ENCODE data around the gene KAT7. TPM values are rescaled to one million over a fixed set of nuclear protein-coding genes. Genes with fewer than 3 reads are reported as not detected.

KAT7 gene
- polyA plus RNA-seq, 1 of the 3 experiments (the other 2 are of a cell fraction): 20.2 TPM

- Histone ChIP-seq H3K9me2 (no peaks in the 10 kb centered on the region), H3K9ac (no peak overlapping the region), H3K4me3 (ENCODE audit: low read depth in 2 of 2, low read length in 1 of 2) (no peak overlapping the region), H3F3A (replicated peaks; ENCODE audit: insufficient read depth) (no peaks in the 10 kb centered on the region), H3K27me3 (ENCODE audit: insufficient read depth) (no peaks in the 10 kb centered on the region), H3K4me1 (ENCODE audit: control insufficient read depth in 1 of 2, insufficient read depth in 2 of 2, low read depth in 1 of 2, low read length in 1 of 2) (peaks cover 0 to 7% of the 10 kb centered on the region in 2 experiments; a peak in 1 of 4 replicates), H3K79me2 (ENCODE audit: insufficient read depth) (no peaks in the 10 kb centered on the region), H3K4me2 (no peak overlapping the region), H3K9me3 (no peaks in the 10 kb centered on the region), H4K20me1 (ENCODE audit: insufficient read depth) (no peaks in the 10 kb centered on the region), H3K27ac (ENCODE audit: low read depth in 2 of 2, low read length in 1 of 2) (no peak overlapping the region; a peak in 1 of 4 replicates), H2AFZ (ENCODE audit: low read depth) (no peak overlapping the region), H3K36me3 (replicated peaks in 1 of 2; ENCODE audit: control insufficient read depth in 1 of 2, insufficient read depth in 2 of 2, low read length in 1 of 2) (no peaks in the 10 kb centered on the region)
- ChIA-PET CTCF (interaction anchor here (1.1 to 1.4 kb wide), 3 partner anchors 18 to 203 kb away, joined by 3 to 5 read pairs (median 3); partner anchors contain the start of gene SLC35B1), POLR2A (no interaction called here)
- TF ChIP-seq NFIC (IDR thresholded peaks at IDR 0.05; ENCODE audit: borderline replicate concordance) (no peak), REST (IDR thresholded peaks at IDR 0.05; ENCODE audit: low read depth, low read length) (no peak)
- no peak for DNase-seq
- 55% methylated on average over 3 of the region's 3 CpGs for WGBS (ENCODE audit: low lambda C conversion rate)
Observed at GRCh38 chr17:49759203-49759602, 29.3 kb upstream of the KAT7 start.

GRCh38 chr17:49760296-49760695, 28.2 kb upstream of the KAT7 start:
- H4K20me1 ChIP-seq (ENCODE audit: insufficient read depth): no peaks in the 10 kb centered on the region
- no peaks in the 10 kb centered on the region for H3K9me2 ChIP-seq
- no peak overlapping the region for H3K4me2 ChIP-seq
- H3F3A ChIP-seq (replicated peaks; ENCODE audit: insufficient read depth): peaks cover 7% of the 10 kb centered on the region
- H3K27ac ChIP-seq (ENCODE audit: low read depth in 2 of 2, low read length in 1 of 2): no peak overlapping the region
- no peak overlapping the region for H3K9ac ChIP-seq
- POLR2A ChIA-PET: no interaction called here
- WGBS (ENCODE audit: low lambda C conversion rate): 92% methylated on average over 1 of the region's 1 CpG
- no peaks in the 10 kb centered on the region for H3K9me3 ChIP-seq
- no peak for TF ChIP-seq ZBTB33 (IDR thresholded peaks at IDR 0.05; ENCODE audit: borderline replicate concordance, low read depth)
- no peak for TF ChIP-seq MAX (IDR thresholded peaks at IDR 0.05; ENCODE audit: low read depth)
- no peak for TF ChIP-seq PBX3 (IDR thresholded peaks at IDR 0.05)
- no peak overlapping the region for H3K4me3 ChIP-seq (ENCODE audit: low read depth in 2 of 2, low read length in 1 of 2)
- no peak for DNase-seq
- H3K4me1 ChIP-seq (ENCODE audit: control insufficient read depth in 1 of 2, insufficient read depth in 2 of 2, low read depth in 1 of 2, low read length in 1 of 2): peaks cover 0 to 13% of the 10 kb centered on the region in 2 experiments; a peak in 2 of 4 replicates
- no peaks in the 10 kb centered on the region for H3K79me2 ChIP-seq (ENCODE audit: insufficient read depth)
- CTCF ChIA-PET: interaction anchor here (0.6 to 1.3 kb wide), 5 partner anchors 10 to 468 kb away, joined by 3 to 4 read pairs (median 3); no protein-coding TSS in a partner anchor
- no peaks in the 10 kb centered on the region for H3K36me3 ChIP-seq (replicated peaks in 1 of 2; ENCODE audit: control insufficient read depth in 1 of 2, insufficient read depth in 2 of 2, low read length in 1 of 2)
- H3K27me3 ChIP-seq (ENCODE audit: insufficient read depth): no peaks in the 10 kb centered on the region
- H2AFZ ChIP-seq (ENCODE audit: low read depth): no peak overlapping the region

All from SK-N-SH (cell line).